Activated T-cell treated with anti-CD3 and anti-CD28 coated beads, Interleukin-2, amount 50 U/mL, for 4 hours (primary cell): ENCODE results near the gene NEB. TPM values are rescaled to one million over a fixed set of nuclear protein-coding genes. Genes with fewer than 3 reads are reported as not detected.

Experiments used
- ATAC-seq, 2 donors: fragments of 200-7000 bp; cut with Tn5 transposase; one replicate each; pipeline ENCODE4 v1.10.0; 2021
- DNase-seq: peaks from one replicate; pipeline ENCODE4 v3.0.0-alpha.2; 2020
- H3K27me3 Mint-ChIP-seq: one replicate; pipeline ENCODE4 v1.8.0; 2021; ENCODE audit warnings: low read depth, mixed read lengths
- H3K36me3 Mint-ChIP-seq: one replicate; pipeline ENCODE4 v1.8.0; 2022; ENCODE audit warnings: mixed read lengths; ENCODE audit not compliant: insufficient read depth
- H3K4me1 Mint-ChIP-seq: one replicate; pipeline ENCODE4 v1.8.0; 2021; ENCODE audit warnings: low read depth, mixed read lengths
- H3K4me3 Mint-ChIP-seq: one replicate; pipeline ENCODE4 v1.8.0; 2021; ENCODE audit warnings: mild to moderate bottlenecking, moderate library complexity, mixed read lengths
- H3K9me3 Mint-ChIP-seq: one replicate; pipeline ENCODE4 v1.8.0; 2021; ENCODE audit warnings: mixed read lengths
- total RNA-seq, 3 donors: library from RNA; stranded (reverse); gene quantifications; one replicate each; pipeline ENCODE4 v1.2.1, GENCODE V29; 2021

Gene NEB
- total RNA-seq, 3 donors from 2014 or later: 0.25 to 0.50 (median 0.46) TPM

DNA sequence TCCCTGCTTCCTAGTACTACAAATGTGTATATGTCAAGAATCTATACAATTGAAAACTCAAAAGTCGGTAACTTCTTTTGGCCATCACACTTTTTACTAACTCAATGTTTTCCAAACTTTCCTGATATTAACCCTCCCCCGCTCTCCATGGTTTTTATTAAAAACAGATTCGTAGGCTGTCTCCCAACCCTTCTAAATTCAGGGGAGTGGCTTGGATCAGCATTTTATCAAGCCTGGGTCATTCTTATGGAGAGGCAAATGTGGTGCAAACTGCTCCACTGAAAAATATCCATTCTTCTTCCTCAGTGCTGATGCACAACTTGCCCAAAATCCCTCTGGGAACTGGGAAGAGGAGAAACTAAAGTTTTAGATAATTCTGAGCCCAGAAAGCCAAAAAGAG lies 190.4 kb downstream of the NEB start:
- H3K9me3 Mint-ChIP-seq: no peaks in the 10 kb centered on the region
- no peak for ATAC-seq

DNA sequence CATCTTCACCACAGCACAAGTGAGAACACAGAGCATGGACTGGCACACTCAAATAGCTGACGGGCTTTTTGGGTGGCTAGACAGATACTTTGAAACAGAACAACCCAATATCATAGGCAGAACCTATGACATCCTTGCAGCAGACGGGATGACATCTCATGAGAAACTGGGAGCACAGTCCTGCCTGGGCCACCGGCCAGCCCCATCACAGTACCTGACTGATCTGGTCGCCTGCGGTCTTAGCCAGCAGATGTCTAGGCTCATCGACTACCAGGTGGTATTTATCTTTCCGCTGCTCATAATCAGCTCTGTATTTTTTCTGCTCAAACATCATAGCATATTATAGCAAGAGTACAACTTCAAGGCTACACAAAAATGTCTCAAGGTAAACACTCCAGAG lies 200.3 kb downstream of the NEB start:
- H3K27me3 Mint-ChIP-seq: no peaks in the 10 kb centered on the region
- ATAC-seq (no peak), DNase-seq (no peak)
- H3K4me1 Mint-ChIP-seq: no peaks in the 10 kb centered on the region
- H3K36me3 Mint-ChIP-seq: peaks cover 4% of the 10 kb centered on the region
- no peaks in the 10 kb centered on the region for H3K9me3 Mint-ChIP-seq
- H3K4me3 Mint-ChIP-seq: no peak overlapping the region

More for the DNA sequence above, 190.4 kb downstream of the NEB start:
- DNase-seq: no peak
- H3K4me1 Mint-ChIP-seq: no peaks in the 10 kb centered on the region
- H3K36me3 Mint-ChIP-seq: peaks cover 3% of the 10 kb centered on the region
- no peak overlapping the region for H3K4me3 Mint-ChIP-seq
- no peaks in the 10 kb centered on the region for H3K27me3 Mint-ChIP-seq

DNA sequence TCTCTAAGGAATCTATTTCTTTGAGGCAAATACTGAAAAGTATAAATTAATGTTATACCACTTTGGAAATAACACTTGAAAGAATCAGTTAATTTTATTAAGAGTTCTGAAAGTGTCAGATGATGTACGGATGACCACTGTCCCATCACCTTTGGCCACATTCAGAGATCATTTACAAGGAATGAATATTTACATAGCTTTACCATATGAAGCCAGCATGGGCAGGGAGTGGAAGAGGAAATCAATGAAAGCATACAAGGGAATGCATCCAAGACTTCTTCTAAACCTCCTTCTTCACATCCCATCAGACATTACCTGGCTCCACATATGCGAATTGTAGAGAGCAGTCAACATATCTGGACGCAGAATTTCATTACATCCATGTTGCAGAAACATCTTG lies 201.1 kb downstream of the NEB start:
- no peaks in the 10 kb centered on the region for H3K9me3 Mint-ChIP-seq
- H3K27me3 Mint-ChIP-seq: no peaks in the 10 kb centered on the region

DNA sequence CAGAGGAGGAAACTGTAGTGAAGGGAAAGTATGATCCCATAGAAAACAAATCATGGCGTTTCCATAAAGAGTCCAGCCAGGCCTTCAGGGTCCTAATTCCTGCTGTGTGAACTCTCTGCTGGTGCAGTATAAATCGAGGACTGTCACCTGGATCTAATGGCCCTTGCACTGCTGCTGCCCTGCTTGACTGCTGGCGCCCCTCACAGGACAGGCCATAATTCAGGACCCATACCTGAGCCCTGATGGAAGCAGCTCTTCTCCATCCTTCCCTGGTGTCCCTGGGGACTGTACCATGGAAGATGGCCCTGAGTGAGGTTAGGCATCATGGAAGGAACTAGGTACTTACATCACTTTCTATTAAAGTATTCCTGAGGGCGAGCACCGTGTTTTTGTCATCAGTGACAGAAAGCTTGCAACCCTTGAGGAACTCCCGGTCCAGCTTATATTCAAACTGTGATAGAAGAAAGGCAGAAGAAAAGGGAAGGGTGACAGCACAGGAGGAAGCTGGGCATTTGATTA lies 207.6 kb downstream of the NEB start:
- Mint-ChIP-seq H3K4me1 (no peaks in the 10 kb centered on the region), H3K9me3 (no peaks in the 10 kb centered on the region), H3K36me3 (no peaks in the 10 kb centered on the region), H3K27me3 (no peaks in the 10 kb centered on the region), H3K4me3 (no peak overlapping the region)
- ATAC-seq (no peak), DNase-seq (no peak)

More for the DNA sequence above, 201.1 kb downstream of the NEB start:
- ATAC-seq (no peak), DNase-seq (no peak)
- H3K4me1 Mint-ChIP-seq: no peaks in the 10 kb centered on the region
- no peak overlapping the region for H3K4me3 Mint-ChIP-seq
- H3K36me3 Mint-ChIP-seq: peaks cover 4% of the 10 kb centered on the region

DNA sequence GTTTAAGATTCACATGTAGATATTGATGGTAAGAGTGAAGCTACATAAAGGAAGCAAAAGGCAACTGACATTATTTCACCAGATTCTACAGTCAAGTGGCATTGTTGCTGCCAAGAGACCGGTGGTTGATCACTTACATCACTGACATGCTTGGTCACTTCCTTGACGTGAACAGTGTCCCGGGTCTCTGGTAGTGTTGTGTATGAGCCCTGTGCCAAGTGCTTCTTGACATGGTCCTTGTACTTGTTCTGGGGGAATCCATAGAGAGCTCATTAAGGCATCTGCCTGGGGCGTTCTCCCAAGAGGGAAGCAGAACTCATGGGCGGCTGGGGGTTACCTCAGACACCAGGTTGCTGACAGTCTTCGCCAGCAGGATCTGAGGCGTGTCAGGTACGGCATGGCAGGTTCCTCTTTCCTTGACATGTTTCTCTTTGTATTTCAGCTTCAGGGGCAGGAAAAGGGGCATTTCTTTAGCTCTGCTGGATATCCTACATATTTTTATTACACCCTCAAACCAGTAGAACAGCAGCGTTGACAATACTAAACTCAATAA lies 208.4 kb downstream of the NEB start:
- Mint-ChIP-seq H3K27me3 (no peaks in the 10 kb centered on the region), H3K4me3 (no peak overlapping the region), H3K36me3 (no peaks in the 10 kb centered on the region), H3K9me3 (no peaks in the 10 kb centered on the region), H3K4me1 (no peaks in the 10 kb centered on the region)
- no peak for DNase-seq
- no peak for ATAC-seq

DNA sequence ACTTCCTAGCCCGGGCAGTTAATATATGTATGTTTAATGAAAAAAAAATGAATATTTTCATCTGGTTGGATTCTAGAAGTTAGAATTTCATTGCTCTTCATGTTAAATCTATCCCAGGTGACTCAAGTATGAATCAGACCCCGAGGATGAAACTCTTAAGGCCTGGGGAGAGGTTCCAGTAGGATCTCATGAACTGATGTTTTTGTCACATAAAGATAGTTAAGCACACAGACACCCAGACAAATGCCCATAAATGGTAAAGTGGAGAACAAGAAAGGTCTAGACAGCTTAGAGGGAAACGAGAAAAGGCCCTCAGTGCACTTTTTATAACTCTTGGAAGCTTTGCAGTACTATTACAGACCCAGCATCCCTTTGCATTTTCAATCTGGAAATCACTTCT lies 210.4 kb downstream of the NEB start:
- H3K4me3 Mint-ChIP-seq: no peak overlapping the region
- H3K9me3 Mint-ChIP-seq: no peaks in the 10 kb centered on the region
- ATAC-seq: no peak
- DNase-seq: no peak
- H3K27me3 Mint-ChIP-seq: no peaks in the 10 kb centered on the region
- no peaks in the 10 kb centered on the region for H3K4me1 Mint-ChIP-seq
- no peaks in the 10 kb centered on the region for H3K36me3 Mint-ChIP-seq

DNA sequence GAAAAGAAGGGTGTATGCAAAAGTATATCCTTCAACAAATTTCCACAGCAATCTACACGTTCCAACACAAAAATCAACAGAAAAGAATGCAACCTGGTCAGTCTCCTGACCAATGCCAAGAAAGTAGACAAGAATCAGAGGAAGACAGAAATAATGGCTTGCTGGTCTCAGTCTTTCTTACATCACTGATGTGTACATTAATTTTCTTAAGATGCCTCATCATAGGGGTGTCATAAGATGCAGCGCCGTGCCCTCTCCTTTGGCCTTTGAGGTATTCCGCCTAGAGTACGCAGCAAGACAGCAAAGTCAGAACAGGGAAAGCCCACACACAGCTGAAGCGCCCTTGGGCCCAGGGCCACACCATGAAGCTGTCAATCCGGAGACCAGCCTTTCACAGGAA lies 211.7 kb downstream of the NEB start:
- Mint-ChIP-seq H3K27me3 (no peaks in the 10 kb centered on the region), H3K4me3 (no peak overlapping the region), H3K9me3 (no peaks in the 10 kb centered on the region), H3K36me3 (no peaks in the 10 kb centered on the region), H3K4me1 (no peaks in the 10 kb centered on the region)
- DNase-seq: no peak
- no peak for ATAC-seq

DNA sequence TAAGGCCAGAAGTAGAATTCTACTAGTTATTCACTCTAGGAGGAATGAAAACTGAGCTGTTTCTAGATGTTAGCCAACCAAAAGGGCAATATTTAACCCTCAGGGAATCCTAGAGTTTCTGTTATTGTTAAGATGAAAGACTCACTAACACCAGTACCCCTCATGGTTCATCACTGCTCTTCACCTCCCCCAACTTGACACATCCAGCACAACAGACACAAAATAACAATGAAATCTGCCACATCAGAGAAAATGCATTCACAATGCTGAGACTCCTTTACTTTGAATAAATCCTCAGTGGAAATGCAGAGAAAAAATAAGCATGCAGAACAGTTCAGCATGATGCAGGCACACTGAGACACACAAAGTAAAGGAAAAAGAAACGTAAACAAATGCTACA lies 213.3 kb downstream of the NEB start:
- Mint-ChIP-seq H3K27me3 (no peaks in the 10 kb centered on the region), H3K9me3 (no peaks in the 10 kb centered on the region), H3K4me3 (no peak overlapping the region), H3K36me3 (peaks cover 6% of the 10 kb centered on the region), H3K4me1 (no peaks in the 10 kb centered on the region)
- no peak for DNase-seq
- no peak for ATAC-seq

DNA sequence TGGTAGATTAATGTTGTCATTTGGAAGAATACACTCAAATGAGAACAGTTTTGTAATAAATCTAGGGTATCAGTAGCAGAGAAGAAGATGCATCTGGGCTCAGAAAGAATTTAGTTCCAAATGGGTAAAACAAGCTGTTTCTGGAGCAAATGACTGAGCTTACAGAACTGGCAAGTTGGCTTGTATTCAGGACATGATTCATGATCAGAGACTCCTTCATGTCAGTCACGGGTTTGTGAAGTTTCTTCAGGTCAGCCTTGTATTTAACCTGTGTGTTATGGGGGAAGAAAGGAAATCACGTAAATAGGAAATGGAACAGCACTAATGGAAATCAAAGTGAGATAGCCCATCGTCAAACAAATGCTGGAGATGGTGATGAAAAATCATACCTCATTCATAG lies 215.5 kb downstream of the NEB start:
- no peaks in the 10 kb centered on the region for H3K27me3 Mint-ChIP-seq

DNA sequence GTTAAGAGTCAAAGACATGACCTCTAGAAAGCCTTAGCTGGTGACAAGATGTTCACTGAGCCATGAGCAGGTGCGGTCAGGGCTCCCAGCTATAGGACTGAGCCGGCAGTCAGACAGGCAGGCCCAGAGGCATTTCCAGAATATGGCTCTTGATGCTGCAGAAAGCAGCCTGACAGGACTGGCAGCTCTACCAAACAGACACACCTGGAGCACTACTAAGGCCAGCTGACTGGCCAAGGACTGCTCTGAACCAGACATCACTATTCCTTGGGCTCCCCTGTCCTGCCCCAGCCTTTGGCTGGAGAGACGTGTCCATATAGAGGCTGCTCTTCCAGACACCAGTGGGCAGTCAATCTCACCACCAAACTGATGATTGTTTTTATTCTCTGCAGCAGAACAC lies 225.8 kb downstream of the NEB start:
- ATAC-seq (no peak), DNase-seq (no peak)
- Mint-ChIP-seq H3K9me3 (no peaks in the 10 kb centered on the region), H3K4me3 (no peak overlapping the region), H3K27me3 (no peaks in the 10 kb centered on the region), H3K4me1 (no peaks in the 10 kb centered on the region), H3K36me3 (peaks cover 13% of the 10 kb centered on the region)

More for the DNA sequence above, 215.5 kb downstream of the NEB start:
- no peaks in the 10 kb centered on the region for H3K9me3 Mint-ChIP-seq
- ATAC-seq: no peak
- H3K4me3 Mint-ChIP-seq: no peak overlapping the region
- no peaks in the 10 kb centered on the region for H3K4me1 Mint-ChIP-seq
- peaks cover 10% of the 10 kb centered on the region for H3K36me3 Mint-ChIP-seq
- DNase-seq: no peak

DNA sequence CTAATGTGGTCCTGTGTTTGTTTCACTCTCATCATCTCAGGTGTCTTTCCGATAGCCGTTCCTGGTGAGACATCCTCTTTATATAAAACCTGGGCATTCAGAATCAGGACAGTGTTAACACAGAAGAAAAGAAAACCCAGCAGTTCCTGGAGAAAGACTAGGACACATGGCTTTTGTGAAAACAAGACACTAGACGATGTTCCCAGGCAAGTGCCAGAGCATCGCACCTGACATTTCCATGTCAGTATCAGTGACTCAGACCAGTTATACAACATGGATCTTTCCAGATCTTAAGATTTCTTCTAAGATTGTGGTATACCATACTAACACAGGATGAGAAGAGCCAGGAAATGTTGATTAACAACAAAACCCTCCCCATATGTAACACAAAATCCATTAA lies 228.1 kb downstream of the NEB start:
- H3K9me3 Mint-ChIP-seq: no peaks in the 10 kb centered on the region
- DNase-seq (no peak), ATAC-seq (no peak)
- H3K4me1 Mint-ChIP-seq: no peaks in the 10 kb centered on the region
- H3K4me3 Mint-ChIP-seq: no peak overlapping the region
- H3K36me3 Mint-ChIP-seq: peaks cover 10% of the 10 kb centered on the region
- H3K27me3 Mint-ChIP-seq: no peaks in the 10 kb centered on the region

DNA sequence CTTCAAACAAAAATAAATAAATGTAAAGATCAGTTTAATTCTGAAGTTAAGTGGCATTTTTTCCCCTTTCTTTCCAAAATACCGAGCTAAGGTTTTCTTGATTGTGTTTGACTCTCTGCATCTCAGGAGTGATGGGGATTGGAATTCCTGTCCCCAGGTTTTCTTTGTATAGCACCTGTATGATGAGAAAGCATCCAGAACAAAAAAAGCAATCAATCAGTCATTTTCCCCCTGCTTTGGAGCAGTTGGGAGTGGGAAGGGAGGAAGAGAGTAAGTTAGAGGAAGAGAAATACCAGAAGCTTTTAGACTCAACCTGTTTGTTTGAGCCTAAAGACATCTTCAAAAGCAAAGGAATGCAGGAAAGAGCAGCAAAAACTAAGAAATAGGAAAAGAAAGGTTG lies 236.1 kb downstream of the NEB start:
- peaks cover 8% of the 10 kb centered on the region for H3K36me3 Mint-ChIP-seq
- DNase-seq (no peak), ATAC-seq (no peak)
- no peaks in the 10 kb centered on the region for H3K9me3 Mint-ChIP-seq
- no peak overlapping the region for H3K4me3 Mint-ChIP-seq
- no peaks in the 10 kb centered on the region for H3K27me3 Mint-ChIP-seq
- no peaks in the 10 kb centered on the region for H3K4me1 Mint-ChIP-seq

DNA sequence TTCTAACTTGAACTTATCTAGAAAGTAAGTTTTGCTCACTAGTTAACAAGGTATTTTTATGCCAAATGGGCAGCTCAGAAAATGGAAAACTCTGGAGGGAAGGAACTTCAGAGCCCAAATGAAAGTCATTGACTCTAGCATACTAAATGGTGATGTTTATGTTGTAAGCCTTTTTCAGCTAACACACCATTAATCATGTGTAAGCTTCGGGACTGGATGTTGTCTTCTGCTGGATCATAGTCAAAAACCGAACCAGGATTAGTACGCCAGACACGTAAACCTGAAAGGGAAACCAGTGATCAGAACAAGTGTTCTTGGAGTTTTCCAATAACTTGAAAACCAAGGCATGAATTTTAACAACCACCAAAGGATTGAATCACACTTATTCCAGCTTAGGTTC lies 242.8 kb downstream of the NEB start:
- Mint-ChIP-seq H3K4me1 (no peaks in the 10 kb centered on the region), H3K27me3 (no peaks in the 10 kb centered on the region), H3K36me3 (peaks cover 13% of the 10 kb centered on the region), H3K4me3 (no peak overlapping the region), H3K9me3 (no peaks in the 10 kb centered on the region)
- ATAC-seq (no peak), DNase-seq (no peak)

DNA sequence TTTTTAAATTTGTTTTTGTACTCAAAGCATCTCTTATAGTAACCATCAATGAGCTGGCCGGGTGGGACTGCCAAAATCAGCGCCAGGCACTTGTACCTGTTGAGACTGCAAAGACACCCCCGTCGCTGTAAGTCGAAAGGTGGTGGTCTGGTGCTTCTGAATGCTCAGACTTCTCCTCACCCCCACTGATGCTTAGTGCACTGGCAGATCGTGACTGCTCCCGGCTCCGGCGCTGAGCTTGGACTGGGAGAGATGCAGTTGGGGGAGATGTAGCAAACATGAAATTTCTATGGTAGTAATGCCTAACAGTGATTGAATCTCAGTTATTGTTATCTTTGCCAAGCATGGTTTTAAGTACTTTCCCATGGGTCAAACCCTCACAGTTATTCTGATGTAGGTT lies 244.0 kb downstream of the NEB start:
- no peak for ATAC-seq
- Mint-ChIP-seq H3K9me3 (no peaks in the 10 kb centered on the region), H3K4me1 (peaks cover 6% of the 10 kb centered on the region), H3K36me3 (peaks cover 25% of the 10 kb centered on the region), H3K27me3 (no peaks in the 10 kb centered on the region), H3K4me3 (no peak overlapping the region)
- no peak for DNase-seq

DNA sequence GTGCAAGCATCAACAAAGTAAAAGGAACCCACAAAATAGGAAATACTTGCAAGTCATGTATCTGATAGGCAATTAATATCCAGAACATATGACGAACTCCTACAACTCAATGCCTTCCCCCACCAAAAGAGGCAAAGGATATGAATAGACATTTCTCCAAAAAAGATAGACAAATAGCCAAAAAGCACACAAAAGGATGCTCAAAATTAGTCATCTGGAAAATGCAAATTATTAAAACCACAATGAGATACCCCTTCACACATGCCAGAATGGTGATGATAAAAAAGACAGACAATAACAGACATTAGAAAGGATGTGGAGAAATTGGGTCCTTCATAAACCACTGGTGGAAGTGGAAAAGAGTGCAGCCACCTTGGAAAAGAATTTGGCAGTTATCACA lies 248.2 kb downstream of the NEB start:
- Mint-ChIP-seq H3K4me3 (no peak overlapping the region), H3K27me3 (no peaks in the 10 kb centered on the region), H3K36me3 (peaks cover 46% of the 10 kb centered on the region), H3K9me3 (no peaks in the 10 kb centered on the region), H3K4me1 (peaks cover 19% of the 10 kb centered on the region)
- peak in 1 of 2 donors; percentile 11 for ATAC-seq
- no peak for DNase-seq

DNA sequence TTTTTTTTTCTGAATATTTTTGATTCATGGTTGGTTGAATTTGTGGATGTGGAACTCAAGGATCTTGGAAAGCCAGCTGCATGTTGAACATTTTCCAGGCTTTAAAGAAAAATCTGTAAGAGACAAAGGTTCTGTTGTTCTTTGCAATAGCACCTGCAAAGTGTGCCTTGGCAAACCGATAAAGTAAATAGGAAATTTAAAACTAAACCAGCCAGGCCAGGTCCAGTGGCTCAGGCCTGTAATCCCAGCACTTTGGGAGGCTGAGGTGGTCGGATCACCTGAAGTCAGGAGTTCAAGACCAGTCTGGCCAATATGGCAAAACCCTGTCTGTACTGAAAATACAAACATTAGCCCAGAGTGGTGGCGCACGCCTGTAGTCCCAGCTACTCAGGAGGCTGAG lies 250.2 kb downstream of the NEB start:
- Mint-ChIP-seq H3K9me3 (no peaks in the 10 kb centered on the region), H3K27me3 (no peaks in the 10 kb centered on the region), H3K4me1 (peaks cover 21% of the 10 kb centered on the region), H3K36me3 (peaks cover 44% of the 10 kb centered on the region), H3K4me3 (no peak overlapping the region)
- no peak for DNase-seq
- ATAC-seq: no peak
